Pancreas (tissue), 10 donors: ENCODE data around the gene SLC15A2. TPM values are rescaled to one million over a fixed set of nuclear protein-coding genes. Genes with fewer than 3 reads are reported as not detected.

Experiments
- ATAC-seq, 4 donors: fragments of 200-7000 bp; cut with Tn5 transposase; one replicate each; pipeline versions ENCODE4 v1.8.0 to v1.9.1; 2020; ENCODE audit warnings: mild to moderate bottlenecking in 4 of 4, moderate library complexity in 4 of 4
- DNase-seq, 6 donors: peaks; one replicate each; pipeline ENCODE4 v3.0.0-alpha.2; 2020
- FAIRE-seq: peaks from 2 replicates; lab custom pipeline; 2012; peaks lifted over from hg19 to GRCh38; lab: Jason Lieb, UNC
- H3K27ac ChIP-seq, 4 donors: fragments of 200-600 bp; sonication (generic); 1 replicate in 3 of 4; 2 replicates in 1 of 4; pipeline versions ENCODE4 v1.5.0 to v1.8.0; 2020
- H3K27me3 ChIP-seq, 4 donors: fragments of 200-600 bp; one replicate each; pipeline ENCODE4 v1.8.0; 2021
- H3K36me3 ChIP-seq, 3 donors: fragments of 200-600 bp; sonication (generic) in 1 of 3; one replicate each; pipeline versions ENCODE4 v1.5.0 to v1.8.0; 2020 to 2021
- H3K4me1 ChIP-seq, 3 donors: fragments of 200-600 bp; one replicate each; pipeline ENCODE4 v1.8.0; 2021
- H3K4me3 ChIP-seq, 4 donors: fragments of 200-600 bp; sonication (generic) in 2 of 4; one replicate each; pipeline versions ENCODE4 v1.5.0 to v1.8.0; 2020 to 2021
- H3K9me3 ChIP-seq, 4 donors: fragments of 200-600 bp; one replicate each; pipeline ENCODE4 v1.8.0; 2021
- WGBS, 2 donors: extraction: QIAGEN DNeasy Blood & Tissue Kit; methylation state at CpG; one replicate each; pipeline ENCODE4 v1.1.7; 2013; 5-methylcytosine and 5-hydroxymethylcytosine counted together
- intact Hi-C, 3 donors: fragments of 100-400 bp; cut with DNase I; formaldehyde crosslinking; loops; one replicate each; pipeline versions ENCODE4 v1.11.1 to v1.14.2; 2022
- polyA plus RNA-seq, 2 donors: library from polyadenylated mRNA; stranded (reverse); fragments of 200-250 nt; gene quantifications; one replicate each; pipeline ENCODE4 v1.2.3, GENCODE V29; 2013
- total RNA-seq, 6 donors: library from RNA; stranded (reverse); fragmentation: NEBNext Ultra II Directional in 4 of 6; extraction: Animal tissue kit (Norgen Biotek cat#: 25700) in 4 of 6; gene quantifications; one replicate each; pipeline versions ENCODE4 v1.2.1 to v1.2.4, GENCODE V29; 2021 to 2023
- TF ChIP-seq, protein P1 (sequence below), 4 donors: fragments of 200-600 bp; sonication (generic) in 3 of 4; IDR thresholded peaks; one replicate each; pipeline versions ENCODE4 v1.5.0 to v1.8.0; 2021; ENCODE audit warnings: antibody characterized with exemption in 4 of 4
- donor health status: healthy with polysubstance abuse.
- donor health status: DM: no; HTN: no; CAD: no; lungs with moderate emphysema.
- donor health status: DM: no; HTN: no; CAD: no.
- donor health status: control.
- donor health status: control.
- donor health status: Bipolar disorder and iron deficiency.
- donor health status: DM: yes; HTN: yes; CAD: no.
- donor health status: DM: no; HTN: no; CAD: no.
- donor health status: DM: no; HTN: no; CAD: no.
- donor health status: DM: yes; HTN: yes; CAD: no.

SLC15A2 gene
- total and polyA plus RNA-seq, 8 donors = 1.9 to 22.5 (median 5.0) TPM

DNA sequence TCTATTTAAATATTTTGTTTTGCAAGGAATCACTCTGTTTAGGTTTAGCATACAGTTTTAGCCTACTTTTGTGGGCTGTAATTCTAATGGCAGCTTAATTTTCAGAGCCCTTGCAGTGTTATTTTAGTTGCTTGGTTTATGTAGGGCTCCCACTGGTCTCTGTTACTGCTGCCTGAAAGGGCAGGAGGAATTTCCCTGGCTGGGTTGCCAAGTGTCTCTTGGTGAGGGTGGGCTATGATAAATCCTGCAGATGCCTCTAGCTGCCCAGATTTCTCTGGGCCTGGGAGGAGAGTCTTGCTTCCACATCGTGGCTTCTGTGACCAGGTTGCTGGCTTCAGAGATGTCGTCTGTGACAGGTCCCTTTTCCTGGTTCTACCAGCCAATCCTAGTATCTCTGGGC lies 91.6 kb downstream of the SLC15A2 start:
- TF ChIP-seq, protein P1, sequence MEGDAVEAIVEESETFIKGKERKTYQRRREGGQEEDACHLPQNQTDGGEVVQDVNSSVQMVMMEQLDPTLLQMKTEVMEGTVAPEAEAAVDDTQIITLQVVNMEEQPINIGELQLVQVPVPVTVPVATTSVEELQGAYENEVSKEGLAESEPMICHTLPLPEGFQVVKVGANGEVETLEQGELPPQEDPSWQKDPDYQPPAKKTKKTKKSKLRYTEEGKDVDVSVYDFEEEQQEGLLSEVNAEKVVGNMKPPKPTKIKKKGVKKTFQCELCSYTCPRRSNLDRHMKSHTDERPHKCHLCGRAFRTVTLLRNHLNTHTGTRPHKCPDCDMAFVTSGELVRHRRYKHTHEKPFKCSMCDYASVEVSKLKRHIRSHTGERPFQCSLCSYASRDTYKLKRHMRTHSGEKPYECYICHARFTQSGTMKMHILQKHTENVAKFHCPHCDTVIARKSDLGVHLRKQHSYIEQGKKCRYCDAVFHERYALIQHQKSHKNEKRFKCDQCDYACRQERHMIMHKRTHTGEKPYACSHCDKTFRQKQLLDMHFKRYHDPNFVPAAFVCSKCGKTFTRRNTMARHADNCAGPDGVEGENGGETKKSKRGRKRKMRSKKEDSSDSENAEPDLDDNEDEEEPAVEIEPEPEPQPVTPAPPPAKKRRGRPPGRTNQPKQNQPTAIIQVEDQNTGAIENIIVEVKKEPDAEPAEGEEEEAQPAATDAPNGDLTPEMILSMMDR (IDR thresholded peaks at IDR 0.05) = no peak
- WGBS, 2 donors = 82 to 93% methylated on average over 2 of the region's 2 CpGs
- no peaks in the 10 kb centered on the region for H3K36me3 ChIP-seq
- intact Hi-C loops = no loop called here
- no peak overlapping the region for H3K27ac ChIP-seq
- H3K27me3 ChIP-seq = no peaks in the 10 kb centered on the region
- no peak overlapping the region for H3K4me3 ChIP-seq
- DNase-seq = no peak
- H3K4me1 ChIP-seq = peaks cover 0 to 10% (median 6%) of the 10 kb centered on the region in 3 donors
- no peaks in the 10 kb centered on the region for H3K9me3 ChIP-seq
- ATAC-seq = no peak
- no peak for FAIRE-seq

DNA sequence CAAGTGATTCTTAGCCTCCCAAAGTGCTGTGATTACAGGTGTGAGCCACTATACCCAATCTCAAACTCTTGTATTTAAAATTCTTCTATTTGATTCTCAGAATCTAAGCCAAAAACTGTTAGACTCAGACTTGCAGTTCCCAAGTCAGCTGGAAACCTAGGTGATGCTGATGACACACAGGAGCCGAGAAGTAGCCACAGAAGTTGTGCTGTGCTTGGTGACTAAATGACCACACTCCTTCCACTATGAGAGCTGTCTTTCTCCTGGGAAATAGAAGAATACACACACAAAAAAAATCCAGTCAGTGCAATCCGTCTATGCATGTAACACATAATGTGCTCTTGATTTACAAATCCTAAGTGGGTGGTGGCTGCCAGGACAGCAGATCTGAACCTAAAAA lies 93.9 kb downstream of the SLC15A2 start:
- Histone ChIP-seq H3K4me1 (peaks cover 0 to 10% (median 4%) of the 10 kb centered on the region in 3 donors), H3K9me3 (no peaks in the 10 kb centered on the region), H3K36me3 (peaks cover 0 to 4% (median 0%) of the 10 kb centered on the region in 3 donors), H3K4me3 (no peak overlapping the region), H3K27me3 (no peaks in the 10 kb centered on the region), H3K27ac (no peak overlapping the region)
- DNase-seq = no peak
- WGBS, 2 donors = 90 to 92% methylated on average over 2 of the region's 2 CpGs
- intact Hi-C loops = no loop called here
- ATAC-seq = no peak
- TF ChIP-seq, protein P1 (IDR thresholded peaks at IDR 0.05) = no peak
- no peak for FAIRE-seq

DNA sequence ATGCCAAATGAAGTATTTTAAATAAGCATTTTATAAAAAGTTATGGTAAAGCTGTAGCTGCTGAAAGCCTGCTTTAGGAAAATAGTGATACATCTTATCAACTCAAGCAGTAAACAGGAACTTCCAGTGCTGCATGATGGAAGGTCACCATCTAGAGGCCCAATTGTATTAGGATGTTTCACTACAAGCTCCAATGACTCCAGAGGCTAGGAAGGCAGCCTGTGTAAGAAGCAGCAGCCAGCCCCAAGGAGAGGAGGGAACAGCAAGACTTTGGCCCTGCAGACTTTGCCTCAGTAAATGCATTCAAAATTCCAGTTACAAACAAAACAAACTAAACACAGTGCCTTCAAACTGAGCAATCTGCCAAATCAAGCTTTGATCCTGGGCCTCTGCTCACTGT lies 95.7 kb downstream of the SLC15A2 start:
- peaks cover 0 to 10% (median 4%) of the 10 kb centered on the region in 3 donors for H3K4me1 ChIP-seq
- peak; percentile 63 to 97 (median 88) for ATAC-seq
- H3K27ac ChIP-seq = no peak overlapping the region
- FAIRE-seq = no peak
- intact Hi-C loops = loop anchor here in 1 of 3 donors (10.0 kb wide), 1 partner anchor 105 kb away; no protein-coding TSS in a partner anchor
- TF ChIP-seq, protein P1 (IDR thresholded peaks at IDR 0.05) = peak in 3 of 4 donors; percentile 8 to 16 (median 11)
- no peak overlapping the region for H3K4me3 ChIP-seq
- H3K36me3 ChIP-seq = peaks cover 0 to 8% (median 0%) of the 10 kb centered on the region in 3 donors
- no peak for DNase-seq
- H3K9me3 ChIP-seq = no peaks in the 10 kb centered on the region
- no peaks in the 10 kb centered on the region for H3K27me3 ChIP-seq

DNA sequence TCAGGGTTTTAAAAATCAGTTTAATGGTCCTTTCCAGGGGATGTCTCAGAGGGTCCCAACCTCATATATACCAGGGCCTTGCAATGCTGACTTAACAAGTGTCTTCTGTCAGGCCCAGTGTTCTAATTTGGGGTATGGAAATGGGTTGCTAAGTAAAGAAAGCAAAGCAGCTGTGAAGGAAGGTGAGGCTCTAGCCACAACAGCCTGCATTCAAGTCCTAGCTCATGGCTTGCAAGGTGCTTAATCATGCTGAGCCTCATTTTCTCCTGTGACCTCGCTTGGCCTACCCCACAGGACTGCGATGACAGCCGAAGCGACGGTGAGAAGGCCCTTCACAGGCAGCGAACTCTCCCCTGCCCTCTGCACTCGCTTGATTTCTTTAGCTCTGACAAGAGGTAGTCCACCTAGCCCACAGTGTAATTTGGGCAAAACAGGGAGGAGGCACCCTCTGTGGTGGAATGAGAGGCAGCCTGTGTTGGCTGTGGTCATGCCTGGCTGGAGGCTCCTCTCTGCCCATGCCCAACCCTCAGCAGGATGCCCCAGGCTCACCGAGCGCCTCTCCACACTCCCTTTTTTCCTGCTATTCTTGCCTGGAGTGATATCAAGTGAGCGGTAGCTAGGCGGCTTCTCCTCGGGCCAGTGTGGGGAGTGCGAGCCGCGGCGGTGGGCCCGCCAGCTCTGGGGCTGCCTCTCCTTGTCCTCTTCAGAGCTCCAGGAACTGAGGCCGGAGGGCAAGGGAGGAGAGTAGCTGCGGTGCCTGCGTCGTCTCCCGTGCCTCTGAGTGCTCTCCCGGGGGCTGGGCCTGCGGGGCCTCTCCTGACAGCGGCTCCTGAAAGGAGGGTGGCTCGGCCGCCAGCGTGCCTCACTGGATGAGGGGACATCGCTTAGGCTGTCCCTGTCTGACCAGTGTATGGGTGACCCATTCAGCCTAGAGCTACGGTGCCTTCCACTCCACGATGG lies 98.7 kb downstream of the SLC15A2 start:
- no peak for ATAC-seq
- no peak overlapping the region for H3K27ac ChIP-seq
- FAIRE-seq = no peak
- H3K4me1 ChIP-seq = peaks cover 0 to 10% (median 4%) of the 10 kb centered on the region in 3 donors
- 93 to 95% methylated on average over 31 of the region's 31 CpGs for WGBS, 2 donors
- intact Hi-C loops = loop anchor here in 1 of 3 donors (10.0 kb wide), 1 partner anchor 108 kb away; no protein-coding TSS in a partner anchor
- peaks cover 0 to 8% (median 0%) of the 10 kb centered on the region in 3 donors for H3K36me3 ChIP-seq
- H3K9me3 ChIP-seq = no peaks in the 10 kb centered on the region
- no peaks in the 10 kb centered on the region for H3K27me3 ChIP-seq
- no peak overlapping the region for H3K4me3 ChIP-seq
- DNase-seq = peak in 1 of 6 donors; percentile 70
- TF ChIP-seq, protein P1 (IDR thresholded peaks at IDR 0.05) = no peak

Other genes with a start within 250 kb of the SLC15A2 start
- 10 to 100 TPM in 3 of 6 donors, 1 to 10 TPM in 3; 1.3 to 28.3 (median 9.1) TPM for gene HCLS1, start 233.5 kb upstream of the SLC15A2 start, total RNA-seq
- 1 to 10 TPM; 8.1 to 8.7 TPM for gene HCLS1, start 233.5 kb upstream of the SLC15A2 start, polyA plus RNA-seq
- 10 to 100 TPM; 32.9 to 45.0 (median 37.5) TPM for gene GOLGB1, start 144.7 kb upstream of the SLC15A2 start, total RNA-seq
- 10 to 100 TPM; 18.9 to 28.9 TPM for gene GOLGB1, start 144.7 kb upstream of the SLC15A2 start, polyA plus RNA-seq
- gene IQCB1, start 59.3 kb upstream of the SLC15A2 start, total RNA-seq = 10 to 100 TPM in 4 of 6 donors, 1 to 10 TPM in 2; 9.0 to 12.2 (median 10.6) TPM
- 10 to 100 TPM; 12.5 to 18.3 TPM for gene IQCB1, start 59.3 kb upstream of the SLC15A2 start, polyA plus RNA-seq
- 1 to 10 TPM; 2.9 to 8.6 (median 4.0) TPM for gene EAF2, start 59.2 kb upstream of the SLC15A2 start, total RNA-seq
- 1 to 10 TPM; 3.1 to 4.7 TPM for gene EAF2, start 59.2 kb upstream of the SLC15A2 start, polyA plus RNA-seq
- 1 to 10 TPM; 4.1 to 8.2 (median 5.7) TPM for gene ILDR1, start 127.8 kb downstream of the SLC15A2 start, total RNA-seq
- gene ILDR1, start 127.8 kb downstream of the SLC15A2 start, polyA plus RNA-seq = 1 to 10 TPM; 2.2 to 3.0 TPM
- gene CD86, start 161.0 kb downstream of the SLC15A2 start, total RNA-seq = 1 to 10 TPM in 3 of 6 donors, under 1 TPM in 3; 0.31 to 9.0 (median 1.5) TPM
- gene CD86, start 161.0 kb downstream of the SLC15A2 start, polyA plus RNA-seq = under 1 TPM; 0.31 to 0.38 TPM